ENCODE data around the gene GALNT10. TPM values are rescaled to one million over a fixed set of nuclear protein-coding genes. Genes with fewer than 3 reads are reported as not detected.

Gene GALNT10
- total RNA-seq, 2 donors from 2014 or later: 30.2 to 43.4 TPM

DNA sequence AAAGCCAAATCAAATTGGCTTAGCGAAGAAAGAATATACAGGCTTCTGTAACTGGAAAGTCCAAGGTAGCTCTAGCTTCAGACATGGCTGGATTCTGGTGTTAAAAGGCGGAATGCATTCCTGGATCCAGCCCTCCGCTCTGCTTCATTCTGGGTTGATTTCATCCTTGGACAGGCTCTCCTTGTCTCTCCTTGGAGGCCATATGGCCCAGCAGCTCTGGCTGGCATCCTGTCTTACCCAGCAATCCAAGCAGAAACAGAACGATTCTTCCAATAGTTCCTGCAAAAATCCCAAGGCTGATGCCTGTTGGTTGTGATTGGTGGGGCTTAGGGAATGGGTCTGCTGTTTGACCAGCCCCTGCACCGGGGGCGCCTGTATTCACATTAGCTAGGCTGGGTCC is 218.3 kb downstream of the GALNT10 start:
- H3K9me3 ChIP-seq (ENCODE audit: control insufficient read depth, low read length): no peaks in the 10 kb centered on the region
- no peak overlapping the region for H3K27ac ChIP-seq (ENCODE audit: low read depth, low read length)
- Mint-ChIP-seq H3K9me3 (no peaks in the 10 kb centered on the region), H3K4me1 (peaks cover 27% of the 10 kb centered on the region), H3K27ac (no peak overlapping the region), H3K36me3 (ENCODE audit: low read depth) (peaks cover 23% of the 10 kb centered on the region), H3K27me3 (ENCODE audit: insufficient read depth) (peaks cover 38% of the 10 kb centered on the region), H3K4me3 (no peak overlapping the region)
- WGBS, 2 experiments (ENCODE audit: insufficient coverage in 1 of 2, insufficient read length in 1 of 2): 97 to 98% methylated on average over 3 to 6 of the region's 6 CpGs
- H3K4me3 ChIP-seq (ENCODE audit: low read length): no peak overlapping the region
- TF ChIP-seq, protein P1, sequence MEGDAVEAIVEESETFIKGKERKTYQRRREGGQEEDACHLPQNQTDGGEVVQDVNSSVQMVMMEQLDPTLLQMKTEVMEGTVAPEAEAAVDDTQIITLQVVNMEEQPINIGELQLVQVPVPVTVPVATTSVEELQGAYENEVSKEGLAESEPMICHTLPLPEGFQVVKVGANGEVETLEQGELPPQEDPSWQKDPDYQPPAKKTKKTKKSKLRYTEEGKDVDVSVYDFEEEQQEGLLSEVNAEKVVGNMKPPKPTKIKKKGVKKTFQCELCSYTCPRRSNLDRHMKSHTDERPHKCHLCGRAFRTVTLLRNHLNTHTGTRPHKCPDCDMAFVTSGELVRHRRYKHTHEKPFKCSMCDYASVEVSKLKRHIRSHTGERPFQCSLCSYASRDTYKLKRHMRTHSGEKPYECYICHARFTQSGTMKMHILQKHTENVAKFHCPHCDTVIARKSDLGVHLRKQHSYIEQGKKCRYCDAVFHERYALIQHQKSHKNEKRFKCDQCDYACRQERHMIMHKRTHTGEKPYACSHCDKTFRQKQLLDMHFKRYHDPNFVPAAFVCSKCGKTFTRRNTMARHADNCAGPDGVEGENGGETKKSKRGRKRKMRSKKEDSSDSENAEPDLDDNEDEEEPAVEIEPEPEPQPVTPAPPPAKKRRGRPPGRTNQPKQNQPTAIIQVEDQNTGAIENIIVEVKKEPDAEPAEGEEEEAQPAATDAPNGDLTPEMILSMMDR (conservative IDR thresholded peaks at IDR 0.05): no peak
- no peaks in the 10 kb centered on the region for H3K27me3 ChIP-seq (ENCODE audit: control insufficient read depth, insufficient read depth, low read length, poor library complexity, severe bottlenecking)
- DNase-seq: peak; percentile 42
- peaks cover 34% of the 10 kb centered on the region for H3K36me3 ChIP-seq (ENCODE audit: control insufficient read depth, insufficient read depth, low read length)
- H3K4me1 ChIP-seq (ENCODE audit: control insufficient read depth, insufficient read depth, low read length): peaks cover 11% of the 10 kb centered on the region
- no peak overlapping the region for H3K9ac ChIP-seq (ENCODE audit: extremely low read depth, low read length, poor library complexity, severe bottlenecking)

DNA sequence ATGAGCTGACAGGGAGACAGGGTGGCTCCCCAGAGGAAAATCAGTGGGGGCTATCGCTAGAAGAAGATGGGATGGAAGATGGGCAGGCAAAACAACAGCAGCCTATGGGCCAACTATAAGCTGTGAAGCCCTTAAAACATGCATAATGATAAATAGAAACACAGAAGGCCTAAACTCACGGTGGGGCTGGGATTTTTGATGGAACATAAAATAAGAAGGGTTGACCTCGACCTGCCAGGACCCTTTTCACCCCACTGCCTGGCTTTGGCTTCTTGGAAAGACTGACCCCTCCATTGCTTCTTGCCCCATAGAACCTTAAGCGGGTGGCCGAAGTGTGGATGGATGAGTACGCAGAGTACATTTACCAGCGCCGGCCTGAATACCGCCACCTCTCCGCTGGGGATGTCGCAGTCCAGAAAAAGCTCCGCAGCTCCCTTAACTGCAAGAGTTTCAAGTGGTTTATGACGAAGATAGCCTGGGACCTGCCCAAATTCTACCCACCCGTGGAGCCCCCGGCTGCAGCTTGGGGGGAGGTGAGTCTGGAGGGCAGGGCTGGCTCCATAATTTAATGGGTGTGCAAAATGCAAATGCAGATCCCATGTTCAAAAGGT is 218.8 kb downstream of the GALNT10 start:
- peaks cover 39% of the 10 kb centered on the region for H3K36me3 ChIP-seq (ENCODE audit: control insufficient read depth, insufficient read depth, low read length)
- 96 to 97% methylated on average over 12 to 15 of the region's 15 CpGs for WGBS, 2 experiments (ENCODE audit: insufficient coverage in 1 of 2, insufficient read length in 1 of 2)
- H3K27ac ChIP-seq (ENCODE audit: low read depth, low read length): no peak overlapping the region
- H3K9ac ChIP-seq (ENCODE audit: extremely low read depth, low read length, poor library complexity, severe bottlenecking): no peak overlapping the region
- Mint-ChIP-seq H3K4me1 (peaks cover 22% of the 10 kb centered on the region), H3K36me3 (ENCODE audit: low read depth) (peaks cover 28% of the 10 kb centered on the region), H3K27ac (no peak overlapping the region), H3K27me3 (ENCODE audit: insufficient read depth) (peaks cover 35% of the 10 kb centered on the region), H3K9me3 (no peaks in the 10 kb centered on the region), H3K4me3 (no peak overlapping the region)
- no peaks in the 10 kb centered on the region for H3K9me3 ChIP-seq (ENCODE audit: control insufficient read depth, low read length)
- TF ChIP-seq, protein P1 (conservative IDR thresholded peaks at IDR 0.05): no peak
- H3K4me1 ChIP-seq (ENCODE audit: control insufficient read depth, insufficient read depth, low read length): peaks cover 11% of the 10 kb centered on the region
- H3K4me3 ChIP-seq (ENCODE audit: low read length): no peak overlapping the region
- no peaks in the 10 kb centered on the region for H3K27me3 ChIP-seq (ENCODE audit: control insufficient read depth, insufficient read depth, low read length, poor library complexity, severe bottlenecking)
- peak; percentile 33 for DNase-seq

DNA sequence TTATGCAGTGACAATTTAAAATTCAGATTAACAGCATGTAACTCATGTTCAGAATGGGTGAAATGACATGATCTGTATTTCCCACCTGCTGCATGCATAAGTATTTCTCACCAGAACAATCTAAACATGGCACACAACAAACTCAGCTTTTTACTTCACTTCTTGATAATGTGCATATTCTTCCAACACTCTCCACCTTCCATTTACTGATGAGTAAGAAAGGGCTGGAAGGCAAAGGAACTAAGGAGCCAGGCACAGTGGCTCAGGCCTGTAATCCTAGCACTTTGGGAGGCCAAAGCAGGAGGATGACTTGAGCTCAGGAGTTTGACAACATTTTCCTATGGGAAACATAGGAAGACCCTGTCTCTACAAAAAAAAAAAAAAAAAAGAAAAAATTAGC is 219.5 kb downstream of the GALNT10 start:
- TF ChIP-seq, protein P1 (conservative IDR thresholded peaks at IDR 0.05): no peak
- H3K4me3 Mint-ChIP-seq: no peak overlapping the region

More for the DNA sequence above, 219.5 kb downstream of the GALNT10 start:
- DNase-seq: no peak
- Mint-ChIP-seq H3K4me1 (peaks cover 17% of the 10 kb centered on the region), H3K27me3 (ENCODE audit: insufficient read depth) (peaks cover 35% of the 10 kb centered on the region), H3K9me3 (no peaks in the 10 kb centered on the region), H3K36me3 (ENCODE audit: low read depth) (peaks cover 32% of the 10 kb centered on the region), H3K27ac (no peak overlapping the region)
- H3K9ac ChIP-seq (ENCODE audit: extremely low read depth, low read length, poor library complexity, severe bottlenecking): no peak overlapping the region
- H3K4me1 ChIP-seq (ENCODE audit: control insufficient read depth, insufficient read depth, low read length): peaks cover 8% of the 10 kb centered on the region
- H3K9me3 ChIP-seq (ENCODE audit: control insufficient read depth, low read length): no peaks in the 10 kb centered on the region
- H3K4me3 ChIP-seq (ENCODE audit: low read length): no peak overlapping the region
- H3K36me3 ChIP-seq (ENCODE audit: control insufficient read depth, insufficient read depth, low read length): peaks cover 46% of the 10 kb centered on the region
- no peak overlapping the region for H3K27ac ChIP-seq (ENCODE audit: low read depth, low read length)
- no peaks in the 10 kb centered on the region for H3K27me3 ChIP-seq (ENCODE audit: control insufficient read depth, insufficient read depth, low read length, poor library complexity, severe bottlenecking)

Data from endodermal cell (in vitro differentiated cells).